ENCODE results near the gene CACNB2. TPM values are rescaled to one million over a fixed set of nuclear protein-coding genes. Genes with fewer than 3 reads are reported as not detected.

The CACNB2 gene
- total RNA-seq, 1 donor from 2014 or later: 3.5 TPM

GRCh38 chr10:18334116-18334867 is 194.1 kb downstream of the CACNB2 start:
- no peak overlapping the region for H3K27ac ChIP-seq
- TF ChIP-seq CTCF (IDR thresholded peaks at IDR 0.05): no peak
- TF ChIP-seq EZH2 (IDR thresholded peaks at IDR 0.05): no peak
- TF ChIP-seq EZH2phosphoT487 (IDR thresholded peaks at IDR 0.05): no peak
- no peaks in the 10 kb centered on the region for H3K36me3 Mint-ChIP-seq
- no peak overlapping the region for H3K9ac ChIP-seq
- H3K4me3 Mint-ChIP-seq: no peak overlapping the region
- no peaks in the 10 kb centered on the region for H4K20me1 ChIP-seq (ENCODE audit: low read depth)
- no peaks in the 10 kb centered on the region for H3K4me1 ChIP-seq
- H3K79me2 ChIP-seq (ENCODE audit: low read depth): no peaks in the 10 kb centered on the region
- DNase-seq (ENCODE audit: low spot score): peak; percentile 4
- H3K4me1 Mint-ChIP-seq: peaks cover 23% of the 10 kb centered on the region
- H3K4me2 ChIP-seq: no peak overlapping the region
- H3K9me3 ChIP-seq (ENCODE audit: low read depth): no peaks in the 10 kb centered on the region
- H3F3A ChIP-seq (ENCODE audit: low read depth): no peaks in the 10 kb centered on the region
- no peaks in the 10 kb centered on the region for H3K36me3 ChIP-seq
- H3K27me3 Mint-ChIP-seq (ENCODE audit: insufficient read depth, low read depth): no peaks in the 10 kb centered on the region
- H3K9me3 Mint-ChIP-seq: no peaks in the 10 kb centered on the region
- H3K27ac Mint-ChIP-seq: peak overlapping the region; percentile 58
- no peaks in the 10 kb centered on the region for H3K27me3 ChIP-seq
- H2AFZ ChIP-seq (replicated peaks): no peak overlapping the region
- H3K4me3 ChIP-seq: no peak overlapping the region

- no peak overlapping the region for H3K4me3 ChIP-seq
- H3K79me2 ChIP-seq (ENCODE audit: low read depth): no peaks in the 10 kb centered on the region
- DNase-seq (ENCODE audit: low spot score): peak; percentile 3
- no peak overlapping the region for H3K4me3 Mint-ChIP-seq
- H4K20me1 ChIP-seq (ENCODE audit: low read depth): no peaks in the 10 kb centered on the region
- H2AFZ ChIP-seq (replicated peaks): no peak overlapping the region
- TF ChIP-seq EZH2phosphoT487 (IDR thresholded peaks at IDR 0.05) (no peak), EZH2 (IDR thresholded peaks at IDR 0.05) (no peak), CTCF (IDR thresholded peaks at IDR 0.05) (no peak)
- H3K27me3 Mint-ChIP-seq (ENCODE audit: insufficient read depth, low read depth): no peaks in the 10 kb centered on the region
- H3K9me3 Mint-ChIP-seq: no peaks in the 10 kb centered on the region
- H3K27ac Mint-ChIP-seq: no peak overlapping the region
- no peaks in the 10 kb centered on the region for H3K9me3 ChIP-seq (ENCODE audit: low read depth)
- H3F3A ChIP-seq (ENCODE audit: low read depth): no peaks in the 10 kb centered on the region
- H3K4me1 Mint-ChIP-seq: peaks cover 6% of the 10 kb centered on the region
- no peak overlapping the region for H3K9ac ChIP-seq
- H3K36me3 ChIP-seq: no peaks in the 10 kb centered on the region
- H3K4me1 ChIP-seq: no peaks in the 10 kb centered on the region
- H3K36me3 Mint-ChIP-seq: no peaks in the 10 kb centered on the region
- H3K4me2 ChIP-seq: no peak overlapping the region
- no peaks in the 10 kb centered on the region for H3K27me3 ChIP-seq
- no peak overlapping the region for H3K27ac ChIP-seq
Observed at GRCh38 chr10:18340496-18341051, 200.3 kb downstream of the CACNB2 start.

GRCh38 chr10:18341055-18341454 is 200.8 kb downstream of the CACNB2 start:
- H3K4me2 ChIP-seq: no peak overlapping the region
- peaks cover 9% of the 10 kb centered on the region for H3K4me1 Mint-ChIP-seq
- H3K27me3 Mint-ChIP-seq (ENCODE audit: insufficient read depth, low read depth): no peaks in the 10 kb centered on the region
- H3K36me3 ChIP-seq: no peaks in the 10 kb centered on the region
- H3K9me3 Mint-ChIP-seq: no peaks in the 10 kb centered on the region
- no peaks in the 10 kb centered on the region for H3K27me3 ChIP-seq
- no peaks in the 10 kb centered on the region for H3F3A ChIP-seq (ENCODE audit: low read depth)
- no peak overlapping the region for H3K9ac ChIP-seq
- no peaks in the 10 kb centered on the region for H4K20me1 ChIP-seq (ENCODE audit: low read depth)
- no peak overlapping the region for H3K27ac Mint-ChIP-seq
- no peak for TF ChIP-seq CTCF (IDR thresholded peaks at IDR 0.05)
- no peak for TF ChIP-seq EZH2phosphoT487 (IDR thresholded peaks at IDR 0.05)
- no peak for TF ChIP-seq EZH2 (IDR thresholded peaks at IDR 0.05)
- H3K79me2 ChIP-seq (ENCODE audit: low read depth): no peaks in the 10 kb centered on the region
- no peak overlapping the region for H3K27ac ChIP-seq
- no peak overlapping the region for H2AFZ ChIP-seq (replicated peaks)
- no peaks in the 10 kb centered on the region for H3K4me1 ChIP-seq
- H3K36me3 Mint-ChIP-seq: no peaks in the 10 kb centered on the region
- DNase-seq (ENCODE audit: low spot score): no peak
- no peaks in the 10 kb centered on the region for H3K9me3 ChIP-seq (ENCODE audit: low read depth)
- no peak overlapping the region for H3K4me3 ChIP-seq
- no peak overlapping the region for H3K4me3 Mint-ChIP-seq

All from neural progenitor cell (in vitro differentiated cells).